ENCODE measurements around the gene ZNF385B.

DNA sequence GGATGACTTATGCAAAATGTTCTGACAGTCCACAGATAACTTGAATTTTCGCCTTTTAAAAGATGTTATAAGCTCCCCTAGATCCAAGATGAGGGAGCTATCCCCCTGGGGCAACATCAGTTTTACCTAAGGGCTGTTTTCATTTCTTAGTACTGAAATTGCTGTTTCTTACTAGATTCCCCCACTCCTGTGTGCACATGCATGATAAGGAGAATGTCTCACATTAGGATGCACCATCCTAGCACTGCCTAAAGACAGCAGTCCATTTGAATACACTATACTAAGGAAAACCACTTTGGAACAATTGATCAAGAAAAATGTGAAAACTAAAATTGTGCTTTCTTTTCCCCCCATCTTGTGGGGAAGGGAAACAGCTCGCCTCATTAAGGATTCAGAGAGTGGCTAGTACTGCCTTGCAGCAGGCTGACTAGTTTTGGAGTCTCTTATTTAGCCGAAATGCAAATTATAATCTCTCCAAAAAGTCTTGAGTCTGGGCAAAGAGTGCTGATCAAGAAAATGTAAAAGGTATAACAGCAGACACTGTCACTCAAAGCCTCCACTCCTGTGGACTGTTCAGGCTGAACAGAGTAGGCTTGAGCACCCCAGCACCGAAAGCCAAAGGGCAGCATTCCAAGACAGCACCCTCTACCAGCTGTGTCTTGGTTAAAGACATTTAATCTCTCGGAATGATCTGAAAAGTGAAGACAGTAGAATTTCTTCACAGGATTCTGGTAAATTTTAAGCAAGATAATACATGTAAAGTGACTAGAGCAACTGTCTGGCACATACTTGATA lies 65.0 kb downstream of the ZNF385B start:
- TF ChIP-seq CTCF (IDR thresholded peaks at IDR 0.05) (no peak), EZH2 (IDR thresholded peaks at IDR 0.05) (no peak)

All from neural progenitor cell (in vitro differentiated cells).